ENCODE data around the gene RIN1.
"Not testable (repeated sequence)": the region's sequence is repeated elsewhere in the genome, so short reads cannot be mapped to it uniquely, and the experiment has no call there.

RIN1 gene

GRCh38 chr11:66360406-66361073, 24.3 kb upstream of the RIN1 start:
- no peak for DNase-seq (ENCODE audit: low read depth in 2 of 2, low spot score in 1 of 2)

DNA sequence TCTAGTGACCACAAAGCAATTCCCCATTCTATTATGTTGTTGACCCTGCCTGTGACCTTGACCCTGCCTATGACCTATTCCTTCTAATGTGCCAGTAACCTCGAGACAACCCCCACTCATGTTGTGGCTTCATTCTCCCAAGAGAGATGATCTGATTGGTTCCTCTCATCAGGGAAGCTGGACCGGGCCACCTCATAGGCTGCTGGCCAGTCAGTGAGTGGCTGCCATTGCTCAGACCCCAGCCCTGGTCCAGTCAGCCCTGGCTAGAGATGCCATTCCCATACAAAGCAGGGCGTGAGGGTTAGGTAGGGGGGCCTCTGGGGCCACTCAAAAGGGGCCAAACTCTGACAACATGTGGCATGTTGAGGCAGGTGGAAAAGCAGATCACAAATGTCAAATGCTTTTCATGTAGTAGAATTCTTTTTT, 23.4 kb upstream of the RIN1 start:
- no peak for DNase-seq (ENCODE audit: low read depth in 2 of 2, low spot score in 1 of 2)

- not testable (repeated sequence) for DNase-seq (ENCODE audit: low read depth in 2 of 2, low spot score in 1 of 2)
These were observed 14.5 kb upstream of the RIN1 start for GRCh38 chr11:66350560-66351235.

GRCh38 chr11:66349084-66349386, 12.8 kb upstream of the RIN1 start:
- no peak for DNase-seq (ENCODE audit: low read depth in 2 of 2, low spot score in 1 of 2)

DNA sequence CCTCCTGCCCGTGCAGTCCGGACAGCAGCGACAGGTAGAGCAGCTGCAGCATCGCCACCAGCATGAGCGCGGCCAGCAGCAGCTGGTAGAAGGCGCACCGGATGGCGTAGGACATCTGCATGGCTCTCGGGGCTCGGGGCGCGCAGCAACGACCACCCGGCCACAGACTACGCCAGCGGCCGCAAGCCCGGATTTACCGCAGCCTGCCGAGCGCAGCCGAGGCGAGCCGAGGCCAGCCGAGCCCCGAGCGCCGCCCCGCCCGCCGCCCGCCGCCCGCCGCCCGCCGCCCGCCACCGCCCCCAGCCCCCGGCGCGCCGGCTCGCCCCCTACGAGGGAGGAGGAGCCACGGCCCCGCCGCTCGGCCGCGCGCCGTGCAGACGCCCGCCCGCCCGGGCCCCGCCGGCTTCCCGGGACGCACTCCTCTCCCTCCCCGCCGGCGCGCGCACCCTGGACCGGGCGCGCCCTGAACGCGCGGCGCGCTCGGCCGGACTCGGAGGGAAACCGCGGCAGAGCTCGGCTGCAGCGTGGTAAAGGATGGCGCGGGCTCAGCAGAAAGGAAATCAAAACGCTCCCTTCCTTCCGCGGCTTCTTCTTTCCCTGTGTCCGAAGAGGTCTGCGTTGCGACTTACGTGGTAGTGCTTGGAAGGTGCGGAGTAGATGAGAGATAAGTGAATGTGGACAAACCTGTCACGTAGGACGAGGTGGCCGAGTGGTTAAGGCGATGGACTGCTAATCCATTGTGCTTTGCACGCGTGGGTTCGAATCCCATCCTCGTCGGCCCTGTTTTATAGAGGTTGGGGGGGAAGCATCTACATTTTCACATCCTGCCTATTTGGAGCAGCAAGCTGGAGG, 11.4 kb upstream of the RIN1 start, which contains the start of gene B4GAT1:
Gene B4GAT1 (minus strand): TSS at position 205 of the 852 bp plus-strand sequence. CDS start 84 bp downstream, at position 121.
- peak; percentile 62 to 63 for DNase-seq (ENCODE audit: low read depth in 2 of 2, low spot score in 1 of 2)

DNA sequence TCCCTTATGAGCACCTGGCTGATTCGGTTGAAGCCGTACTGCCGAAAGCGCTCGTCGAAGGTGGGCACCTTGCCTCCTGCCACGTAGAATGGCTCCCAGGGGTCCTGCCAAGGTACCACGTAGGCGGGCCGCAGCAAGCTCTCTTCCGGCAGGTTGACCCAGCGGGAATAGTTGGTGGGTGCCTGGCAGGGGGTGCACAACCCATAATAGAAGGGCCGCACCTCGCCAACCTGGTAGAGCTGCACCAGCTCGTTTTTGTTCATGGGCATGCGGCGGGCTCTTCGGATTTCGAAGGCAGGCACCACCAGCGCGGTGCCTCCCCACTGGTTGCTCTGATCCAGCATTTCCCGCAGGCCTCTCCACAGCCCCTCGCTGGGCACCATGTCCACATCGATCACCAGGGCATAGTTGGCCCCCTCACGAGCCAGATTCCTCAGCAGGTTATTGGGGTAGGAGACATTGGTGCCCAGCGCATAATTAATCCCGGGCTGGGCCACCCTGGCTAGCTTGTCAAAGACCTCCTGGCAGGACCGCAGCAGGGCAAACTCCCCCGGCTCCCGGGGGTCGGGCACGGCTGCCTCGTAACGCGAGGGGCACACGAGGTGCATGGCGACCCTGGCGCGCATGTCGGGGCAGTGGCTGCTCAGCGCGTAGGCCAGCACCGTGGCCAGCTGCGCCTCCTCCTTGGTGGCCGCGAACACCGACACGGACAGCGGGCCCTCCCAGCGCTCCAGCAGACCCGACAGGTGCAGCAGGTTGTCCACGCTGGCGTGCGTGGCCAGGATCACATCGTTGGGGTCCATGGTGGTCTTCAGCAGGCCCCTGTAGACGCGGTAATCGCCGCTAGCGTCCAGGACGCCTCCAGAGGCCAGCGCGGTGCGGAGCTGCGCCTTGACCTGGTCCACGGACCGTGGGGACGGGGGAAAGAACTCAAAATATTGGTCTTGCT, 10.5 kb upstream of the RIN1 start:
- DNase-seq (ENCODE audit: low read depth in 2 of 2, low spot score in 1 of 2) = no peak

- no peak for DNase-seq (ENCODE audit: low read depth in 2 of 2, low spot score in 1 of 2)
These were observed 9.0 kb upstream of the RIN1 start for GRCh38 chr11:66345316-66345649.

- DNase-seq (ENCODE audit: low read depth in 2 of 2, low spot score in 1 of 2) = peak; percentile 90 to 95
These were observed 8.5 kb upstream of the RIN1 start, which contains the start of gene BRMS1 for GRCh38 chr11:66344550-66345315. BRMS1 (minus strand) TSS chr11:66345104; CDS start chr11:66342234, 2,870 bp downstream.

DNA sequence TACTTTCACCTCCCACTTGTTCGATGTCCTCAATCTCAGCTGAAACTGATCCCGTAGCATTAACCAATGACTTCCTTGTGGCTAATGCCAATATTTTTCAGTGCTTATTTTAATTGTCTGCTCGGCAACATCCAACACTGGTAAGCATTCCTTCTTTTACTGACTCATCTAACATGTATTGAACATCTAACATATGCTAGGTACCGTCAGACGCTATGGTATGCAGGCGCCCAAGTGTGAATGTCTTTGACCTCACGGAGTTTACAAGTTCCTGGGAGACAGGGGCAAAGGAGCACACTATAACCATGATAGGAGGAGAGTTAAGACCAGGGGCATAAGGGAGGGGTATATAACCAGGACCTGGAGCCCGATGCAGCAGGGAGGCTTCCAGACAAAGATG, 6.9 kb upstream of the RIN1 start:
- DNase-seq (ENCODE audit: low read depth in 2 of 2, low spot score in 1 of 2) = no peak

- no peak for DNase-seq (ENCODE audit: low read depth in 2 of 2, low spot score in 1 of 2)
These were observed 5.4 kb upstream of the RIN1 start for GRCh38 chr11:66341502-66342126.

GRCh38 chr11:66340596-66341501, 4.6 kb upstream of the RIN1 start:
- no peak for DNase-seq (ENCODE audit: low read depth in 2 of 2, low spot score in 1 of 2)

- no peak for DNase-seq (ENCODE audit: low read depth in 2 of 2, low spot score in 1 of 2)
These were observed 3.7 kb upstream of the RIN1 start for GRCh38 chr11:66339686-66340483.

DNA sequence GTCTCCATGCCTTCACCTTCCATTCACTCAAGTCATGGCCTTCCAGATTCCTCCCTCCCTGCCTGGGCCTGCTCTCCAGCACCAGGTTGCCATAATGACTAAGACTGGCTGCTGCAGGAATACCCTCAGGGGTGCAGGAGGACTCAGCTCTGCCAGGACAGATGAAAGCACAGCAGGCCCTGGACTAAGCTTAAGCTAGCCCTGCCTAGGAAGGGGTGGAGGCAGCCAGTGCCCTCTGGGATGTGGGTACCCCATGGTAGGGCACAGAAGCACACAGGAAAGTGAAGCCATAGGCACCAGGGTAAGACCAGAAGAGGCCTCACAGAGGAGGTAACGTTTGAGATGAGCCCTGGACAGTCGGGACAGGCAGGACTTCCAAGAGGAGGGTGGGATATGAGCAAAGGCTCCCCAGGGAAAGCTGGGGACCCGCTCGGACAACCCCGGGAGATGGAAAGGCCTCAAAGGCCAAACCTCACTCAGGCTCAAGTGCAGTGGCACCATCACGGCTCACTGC, 3.0 kb upstream of the RIN1 start:
- no peak for DNase-seq (ENCODE audit: low read depth in 2 of 2, low spot score in 1 of 2)

DNA sequence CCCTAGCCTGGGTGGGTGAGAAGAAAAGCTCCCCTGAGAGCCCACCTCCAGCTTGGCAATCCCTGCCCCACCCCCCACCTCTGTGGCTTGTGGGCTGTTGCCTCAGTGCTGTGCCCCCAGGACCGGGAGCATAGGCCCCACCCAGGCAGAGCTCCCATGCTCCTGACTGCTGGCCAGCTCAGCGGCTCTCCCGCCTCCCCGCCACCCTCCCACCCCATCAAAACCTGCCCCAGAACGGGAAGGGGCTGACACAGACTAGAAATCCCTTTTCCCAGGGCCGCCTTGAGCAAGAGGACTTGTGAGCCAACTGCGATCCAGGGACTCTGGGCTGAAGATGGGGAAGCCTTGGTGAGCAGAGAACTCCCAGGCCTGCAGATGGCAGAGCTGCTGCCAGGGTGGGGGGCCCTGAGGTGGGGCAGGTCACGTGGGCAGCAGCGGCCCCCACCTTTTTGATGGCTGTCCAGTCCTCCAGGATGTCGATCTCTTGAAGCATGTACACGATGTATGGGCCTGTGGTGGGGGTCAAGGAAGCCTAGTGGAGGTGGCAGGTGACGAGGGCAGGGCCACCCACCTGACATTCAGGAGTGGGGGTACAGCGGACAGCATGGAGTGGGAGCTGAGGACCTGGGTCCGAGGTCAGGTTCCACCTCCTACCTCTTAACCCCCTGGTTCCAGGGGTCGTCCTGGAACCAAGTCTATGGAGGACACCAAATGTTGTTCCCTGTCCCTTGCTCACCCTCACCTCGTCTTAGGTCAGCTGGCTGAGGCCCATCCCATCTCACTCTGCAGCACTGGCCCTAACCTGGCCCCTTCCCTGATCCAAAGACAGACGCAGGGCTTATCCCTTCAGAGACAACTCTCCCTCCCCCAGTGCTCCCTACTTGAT, 2.3 kb upstream of the RIN1 start:
- no peak for DNase-seq (ENCODE audit: low read depth in 2 of 2, low spot score in 1 of 2)

DNA sequence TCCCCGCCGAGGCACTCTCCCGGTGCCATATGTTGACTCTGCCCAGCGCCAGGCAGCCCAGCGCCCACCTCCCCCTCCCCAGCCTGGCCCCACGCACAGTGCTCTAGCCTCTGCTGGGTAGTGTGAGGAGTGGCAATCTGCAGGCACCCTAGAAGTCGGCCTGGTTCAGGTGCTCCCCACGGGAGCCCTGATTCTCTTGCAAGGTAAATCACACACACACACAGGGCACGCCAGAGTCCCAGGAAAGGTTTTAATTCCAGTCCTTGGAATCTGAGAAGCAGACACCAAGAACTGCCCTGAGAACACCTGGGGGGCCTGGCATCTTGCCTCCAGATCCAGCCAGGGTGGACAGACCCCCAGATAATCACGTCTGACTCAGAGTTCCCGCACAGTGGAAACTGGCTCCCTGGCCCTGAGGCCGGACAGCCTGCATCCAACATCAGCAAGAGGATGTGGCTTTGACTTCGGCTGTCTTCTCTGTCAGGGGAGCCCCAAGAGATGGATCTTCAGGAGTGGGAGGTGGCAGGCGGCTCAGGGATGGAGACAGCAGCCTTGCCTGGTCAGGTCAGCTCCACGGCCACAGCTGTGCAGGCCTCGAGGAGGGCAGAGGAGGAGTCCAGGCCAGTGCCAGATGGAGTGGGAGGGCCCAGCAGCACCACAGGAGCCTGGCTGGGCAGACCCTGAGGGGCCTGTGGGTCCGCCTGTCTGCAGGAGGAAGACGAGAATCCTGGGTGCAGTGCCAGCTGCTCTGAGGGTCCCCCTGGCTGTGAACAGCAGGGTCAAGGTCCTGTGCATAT, 1.1 kb upstream of the RIN1 start:
- DNase-seq (ENCODE audit: low read depth in 2 of 2, low spot score in 1 of 2) = no peak
